Upper lobe of left lung (tissue), 6 donors: ENCODE measurements around the gene MPRIP. TPM values are rescaled to one million over a fixed set of nuclear protein-coding genes. Genes with fewer than 3 reads are reported as not detected.
"Not testable (repeated sequence)": the region's sequence is repeated elsewhere in the genome, so short reads cannot be mapped to it uniquely, and the experiment has no call there.

Experiments used
- ATAC-seq, 2 donors: fragments of 200-7000 bp; cut with Tn5 transposase; one replicate each; pipeline ENCODE4 v1.9.1; 2022; ENCODE audit warnings: mild to moderate bottlenecking in 2 of 2, moderate library complexity in 2 of 2; ENCODE audit not compliant: low FRiP score in 2 of 2
- DNase-seq, 2 donors: peaks; one replicate each; pipeline ENCODE4 v3.0.0-alpha.2; 2019 to 2020
- H3K27ac ChIP-seq, 4 donors: fragments of 200-600 bp; sonication (generic); one replicate each; pipeline ENCODE4 v1.5.1; 2016 to 2019
- H3K27me3 ChIP-seq, 4 donors: fragments of 200-600 bp; sonication (generic); one replicate each; pipeline ENCODE4 v1.5.1; 2017 to 2019
- H3K36me3 ChIP-seq, 4 donors: fragments of 200-600 bp; sonication (generic); one replicate each; pipeline ENCODE4 v1.5.1; 2016 to 2019
- H3K4me1 ChIP-seq, 4 donors: fragments of 200-600 bp; sonication (generic); one replicate each; pipeline ENCODE4 v1.5.1; 2018 to 2019
- H3K4me3 ChIP-seq, 4 donors: fragments of 200-600 bp; sonication (generic); one replicate each; pipeline ENCODE4 v1.5.1; 2017 to 2019; ENCODE audit warnings: mild to moderate bottlenecking in 2 of 4, moderate library complexity in 1 of 4
- H3K9me3 ChIP-seq, 4 donors: fragments of 200-600 bp; sonication (generic); one replicate each; pipeline ENCODE4 v1.5.1; 2018 to 2019
- CTCF ChIP-seq, 6 experiments: fragments of 450-650 bp in 4 of 6; fragments of 200-600 bp in 2 of 6; sonication (generic) in 2 of 6; IDR thresholded peaks; one replicate each; pipeline ENCODE4 v1.5.1; 2016 to 2019; ENCODE audit warnings: antibody characterized with exemption in 6 of 6
- EP300 ChIP-seq, 4 donors: sonication (generic); formaldehyde crosslinking; IDR thresholded peaks; one replicate each; pipeline ENCODE4 v1.5.1; 2017; ENCODE audit warnings: antibody characterized with exemption in 4 of 4, control low read depth in 2 of 4
- POLR2A ChIP-seq, 4 donors: fragments of 450-650 bp; IDR thresholded peaks; one replicate each; pipeline ENCODE4 v1.5.1; 2016 to 2017; ENCODE audit warnings: antibody characterized with exemption in 4 of 4, mild to moderate bottlenecking in 2 of 4
- POLR2AphosphoS5 ChIP-seq, 2 donors: sonication (generic); formaldehyde crosslinking; IDR thresholded peaks; one replicate each; pipeline ENCODE4 v1.5.1; 2017; ENCODE audit warnings: antibody characterized with exemption in 2 of 2
- WGBS, 2 donors: methylation state at CpG; one replicate each; pipeline ENCODE4 v1.1.5; 2017 to 2018; 5-methylcytosine and 5-hydroxymethylcytosine counted together
- total RNA-seq, 6 donors: library from RNA; depleted of rRNA in 4 of 6; stranded (reverse); fragments of >200 nt in 4 of 6; gene quantifications; one replicate each; pipeline versions ENCODE4 v1.1.0 to v1.2.1, GENCODE V29; 2016 to 2021
- donor health status: DM: no; HTN: no; CAD: no; lungs with moderate emphysema.
- donor health status: DM: no; HTN: yes; CAD: no; lungs with severe emphysema.

Gene MPRIP
- total RNA-seq, 6 donors from 2014 or later, result 201 to 380 (median 285) TPM

GRCh38 chr17:17180741-17181525, 138.7 kb downstream of the MPRIP start:
- Histone ChIP-seq H3K36me3 (peaks cover 34 to 87% (median 75%) of the 10 kb centered on the region in 4 donors), H3K9me3 (no peaks in the 10 kb centered on the region), H3K4me3 (no peak overlapping the region), H3K4me1 (peaks cover 12 to 26% (median 17%) of the 10 kb centered on the region in 4 donors), H3K27me3 (no peaks in the 10 kb centered on the region), H3K27ac (no peak overlapping the region)
- 81 to 87% methylated on average over 13 of the region's 13 CpGs for WGBS, 2 donors
- DNase-seq (no peak), ATAC-seq (no peak)
- no peak for TF ChIP-seq CTCF (IDR thresholded peaks at IDR 0.05)
- no peak for TF ChIP-seq POLR2AphosphoS5 (IDR thresholded peaks at IDR 0.05)
- no peak for TF ChIP-seq EP300 (IDR thresholded peaks at IDR 0.05)
- TF ChIP-seq POLR2A (IDR thresholded peaks at IDR 0.05), result no peak

GRCh38 chr17:17181666-17182597, 139.7 kb downstream of the MPRIP start:
- H3K27ac ChIP-seq, result peak overlapping the region in 1 of 4 donors; percentile 19
- H3K27me3 ChIP-seq, result no peaks in the 10 kb centered on the region
- no peak for TF ChIP-seq POLR2A (IDR thresholded peaks at IDR 0.05)
- no peak for TF ChIP-seq CTCF (IDR thresholded peaks at IDR 0.05)
- TF ChIP-seq EP300 (IDR thresholded peaks at IDR 0.05), result no peak
- TF ChIP-seq POLR2AphosphoS5 (IDR thresholded peaks at IDR 0.05), result no peak
- WGBS, 2 donors, result 85 to 88% methylated on average over 15 of the region's 15 CpGs
- peaks cover 19 to 34% (median 25%) of the 10 kb centered on the region in 4 donors for H3K4me1 ChIP-seq
- no peak for ATAC-seq
- no peaks in the 10 kb centered on the region for H3K9me3 ChIP-seq
- H3K4me3 ChIP-seq, result no peak overlapping the region
- no peak for DNase-seq
- H3K36me3 ChIP-seq, result peaks cover 29 to 81% (median 66%) of the 10 kb centered on the region in 4 donors

- DNase-seq (peak in 1 of 2 donors; percentile 17), ATAC-seq (no peak)
- WGBS, 2 donors, result 88 to 94% methylated on average over 2 to 6 of the region's 6 CpGs
- Histone ChIP-seq H3K4me1 (peaks cover 23 to 41% (median 32%) of the 10 kb centered on the region in 4 donors), H3K27me3 (no peaks in the 10 kb centered on the region), H3K4me3 (no peak overlapping the region), H3K27ac (no peak overlapping the region), H3K36me3 (peaks cover 23 to 79% (median 60%) of the 10 kb centered on the region in 4 donors), H3K9me3 (no peaks in the 10 kb centered on the region)
- TF ChIP-seq POLR2A (IDR thresholded peaks at IDR 0.05) (no peak), CTCF (IDR thresholded peaks at IDR 0.05) (no peak), EP300 (IDR thresholded peaks at IDR 0.05) (no peak), POLR2AphosphoS5 (IDR thresholded peaks at IDR 0.05) (no peak)
These were observed 140.4 kb downstream of the MPRIP start for GRCh38 chr17:17182598-17183136.

GRCh38 chr17:17183744-17184143, 141.5 kb downstream of the MPRIP start:
- Histone ChIP-seq H3K27ac (peak overlapping the region in 1 of 4 donors; percentile 3), H3K4me1 (peaks cover 23 to 44% (median 33%) of the 10 kb centered on the region in 4 donors), H3K4me3 (no peak overlapping the region), H3K36me3 (peaks cover 18 to 79% (median 50%) of the 10 kb centered on the region in 4 donors), H3K9me3 (no peaks in the 10 kb centered on the region), H3K27me3 (no peaks in the 10 kb centered on the region)
- 82 to 83% methylated on average over 4 of the region's 4 CpGs for WGBS, 2 donors
- ATAC-seq (no peak), DNase-seq (peak in 1 of 2 donors; percentile 47)
- no peak for TF ChIP-seq CTCF (IDR thresholded peaks at IDR 0.05)
- no peak for TF ChIP-seq EP300 (IDR thresholded peaks at IDR 0.05)
- TF ChIP-seq POLR2AphosphoS5 (IDR thresholded peaks at IDR 0.05), result peak in 1 of 2 donors; percentile 6

GRCh38 chr17:17184985-17185757, 142.9 kb downstream of the MPRIP start:
- H3K9me3 ChIP-seq, DNase-seq, H3K27me3 ChIP-seq, H3K4me3 ChIP-seq, ATAC-seq: not testable (repeated sequence)
- peak overlapping the region in 3 of 4 donors; percentile 11 to 36 (median 26) for H3K27ac ChIP-seq
- peaks cover 10 to 74% (median 37%) of the 10 kb centered on the region in 4 donors for H3K36me3 ChIP-seq
- WGBS, 2 donors, result 56 to 61% methylated on average over 12 to 13 of the region's 13 CpGs
- peaks cover 23 to 45% (median 33%) of the 10 kb centered on the region in 4 donors for H3K4me1 ChIP-seq
